HG03025 (cell line): ENCODE measurements around the gene HSPB2.
A peak's percentile ranks its signal among the peaks of the same experiment; 100 is the strongest.
"Not testable (repeated sequence)": the region's sequence is repeated elsewhere in the genome, so short reads cannot be mapped to it uniquely, and the experiment has no call there.

ENCODE experiments used
- ATAC-seq: cut with Tn5 transposase; IDR thresholded peaks from one replicate; pipeline ENCODE4 v1.9.1; 2021; ENCODE audit warnings: mild to moderate bottlenecking, moderate library complexity; ENCODE audit not compliant: unreplicated experiment, low FRiP score

HSPB2 gene

DNA sequence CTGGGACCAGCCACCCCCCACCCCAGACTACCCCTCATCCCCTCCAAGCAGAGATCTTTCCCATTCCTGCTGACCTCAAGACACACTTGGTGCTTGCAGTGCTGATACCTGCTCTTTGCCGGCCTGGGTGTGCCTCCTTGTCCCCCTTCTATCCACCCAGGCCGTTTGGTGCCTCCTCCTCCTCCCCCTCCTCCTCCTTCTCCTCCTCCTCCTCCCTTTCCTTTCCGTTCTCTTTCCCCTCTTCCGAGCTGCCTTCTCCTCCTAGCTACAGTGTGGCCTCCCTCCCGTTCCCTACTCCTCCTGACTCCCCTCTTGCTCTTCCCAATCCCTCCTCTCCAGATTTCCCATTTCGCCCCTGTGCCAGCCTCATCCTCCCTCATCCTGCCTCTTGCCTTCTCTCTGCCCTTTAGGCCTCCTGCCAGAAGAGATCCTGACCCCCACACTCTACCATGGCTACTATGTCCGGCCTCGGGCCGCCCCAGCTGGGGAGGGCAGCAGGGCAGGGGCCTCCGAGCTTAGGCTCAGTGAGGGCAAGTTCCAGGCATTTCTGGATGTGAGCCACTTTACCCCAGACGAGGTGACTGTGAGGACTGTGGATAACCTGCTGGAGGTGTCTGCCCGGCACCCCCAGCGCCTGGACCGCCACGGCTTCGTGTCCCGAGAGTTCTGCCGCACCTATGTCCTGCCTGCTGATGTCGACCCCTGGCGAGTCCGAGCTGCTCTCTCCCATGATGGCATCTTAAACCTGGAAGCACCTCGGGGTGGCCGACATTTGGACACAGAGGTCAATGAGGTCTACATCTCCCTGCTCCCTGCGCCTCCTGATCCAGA lies 712 bp downstream of the HSPB2 start:
- no peak for ATAC-seq

DNA sequence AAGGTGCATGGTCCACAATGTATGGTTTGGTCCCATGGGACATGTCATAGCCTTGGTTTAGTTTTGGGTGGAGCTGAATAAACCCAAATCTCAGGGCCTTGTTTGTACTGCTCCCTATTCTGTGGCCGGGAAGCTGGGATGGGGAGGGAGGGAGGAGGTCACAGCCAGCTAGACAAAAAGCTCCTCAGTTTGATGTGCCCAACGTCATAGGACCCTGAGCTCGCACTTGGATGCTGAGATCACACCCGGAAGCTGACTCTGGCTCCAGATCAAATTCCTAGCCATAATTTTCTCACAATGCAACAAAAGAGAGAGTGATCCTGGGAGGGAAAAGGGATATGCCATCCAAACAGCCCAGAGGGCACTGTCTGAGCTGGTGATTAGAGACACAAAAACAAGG lies 1.5 kb downstream of the HSPB2 start:
- ATAC-seq, result no peak

GRCh38 chr11:111916768-111917167 lies 4.2 kb downstream of the HSPB2 start:
- ATAC-seq, result no peak

DNA sequence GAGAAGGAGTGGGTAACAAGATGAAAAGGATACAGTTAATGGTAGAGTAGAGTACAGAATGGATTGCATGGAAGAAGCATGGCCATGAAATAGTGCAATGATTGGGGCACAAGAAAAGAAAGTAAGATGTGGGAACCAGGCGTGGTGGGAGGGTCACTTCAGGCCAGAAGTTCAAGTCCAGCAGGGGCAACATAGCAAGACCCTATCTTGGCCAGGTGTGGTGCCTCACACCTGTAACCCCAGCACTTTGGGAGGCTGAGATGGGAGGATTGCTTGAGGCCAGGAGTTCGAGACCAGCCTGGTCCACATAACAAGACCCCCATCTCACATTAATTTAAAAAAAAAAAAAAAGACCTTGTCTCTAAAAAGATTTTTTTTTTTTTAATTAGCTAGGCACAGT lies 4.8 kb downstream of the HSPB2 start:
- ATAC-seq, result no peak

- no peak for ATAC-seq
Observed at GRCh38 chr11:111917788-111918187, 5.3 kb downstream of the HSPB2 start.

GRCh38 chr11:111918390-111919256 lies 6.1 kb downstream of the HSPB2 start, which contains the start of gene C11orf52:
Gene C11orf52 (plus strand): TSS chr11:111918913. CDS start chr11:111918973, 60 bp downstream.
- ATAC-seq, result no peak

DNA sequence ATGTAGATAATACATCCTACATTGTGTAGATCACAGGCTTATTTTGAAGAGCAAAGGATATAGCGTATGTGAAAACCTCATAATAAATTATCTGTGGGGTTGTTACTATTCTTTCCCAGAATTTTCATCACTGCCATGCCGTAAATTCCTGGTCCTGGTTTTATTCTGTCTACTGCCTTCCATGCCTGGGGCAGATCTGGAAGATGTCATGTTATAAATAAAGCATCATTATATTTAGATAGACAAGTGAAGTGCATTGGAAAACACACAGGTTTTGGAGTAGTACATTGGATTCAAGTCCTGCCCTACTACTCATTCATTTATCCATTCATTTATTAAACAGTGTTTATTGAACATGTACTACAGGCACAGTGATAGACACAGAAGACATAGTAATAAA lies 8.4 kb downstream of the HSPB2 start:
- ATAC-seq, result no peak

DNA sequence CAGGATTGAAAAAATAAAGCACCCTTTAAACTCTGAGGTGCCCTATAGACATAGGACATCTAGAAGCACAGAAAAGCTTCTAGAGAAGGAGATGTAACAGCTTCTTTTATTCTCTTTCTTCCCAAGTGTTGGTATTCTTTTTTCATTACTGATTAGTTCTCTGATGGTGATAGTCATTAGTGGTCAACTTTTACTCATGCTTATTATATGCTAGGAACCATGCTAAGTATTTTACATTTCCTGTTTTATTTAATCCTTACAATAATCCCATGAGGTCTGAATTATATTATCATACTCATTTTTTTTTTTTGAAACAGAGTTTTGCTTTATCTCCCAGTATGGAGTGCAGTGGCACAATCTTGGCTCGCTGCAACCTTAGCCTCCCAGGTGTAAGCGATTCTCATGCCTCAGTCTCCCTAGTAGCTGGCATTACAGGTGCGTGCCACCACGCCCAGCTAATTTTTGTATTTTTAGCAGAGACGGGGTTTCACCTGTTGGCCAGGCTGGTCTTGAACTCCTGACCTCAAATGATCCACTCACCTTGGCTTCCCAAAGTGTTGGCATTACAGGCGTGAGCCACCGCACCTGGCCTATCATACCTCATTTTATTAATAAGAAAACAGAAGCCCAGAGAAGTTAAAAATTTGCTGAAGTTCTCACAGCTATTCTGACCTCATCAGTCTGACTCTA lies 9.2 kb downstream of the HSPB2 start:
- no peak for ATAC-seq

DNA sequence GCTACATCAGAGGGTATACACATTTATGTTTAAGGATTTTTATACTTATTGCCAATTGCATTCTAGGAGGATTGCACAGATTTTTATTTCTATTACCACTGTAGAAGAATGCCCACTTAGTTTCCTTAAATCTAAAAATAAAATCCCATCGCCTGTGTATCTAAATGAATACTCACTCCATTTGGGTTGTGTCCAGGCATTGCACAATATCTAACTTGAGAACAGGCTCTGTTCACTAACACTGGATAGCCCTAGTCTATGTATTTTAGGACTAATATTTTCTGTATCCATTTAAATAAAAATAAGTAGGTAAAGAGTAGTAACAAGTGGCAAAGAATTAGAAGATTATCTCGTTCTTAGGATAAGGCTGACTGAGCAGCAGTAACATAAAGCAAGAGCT lies 10.3 kb downstream of the HSPB2 start:
- ATAC-seq, result no peak

DNA sequence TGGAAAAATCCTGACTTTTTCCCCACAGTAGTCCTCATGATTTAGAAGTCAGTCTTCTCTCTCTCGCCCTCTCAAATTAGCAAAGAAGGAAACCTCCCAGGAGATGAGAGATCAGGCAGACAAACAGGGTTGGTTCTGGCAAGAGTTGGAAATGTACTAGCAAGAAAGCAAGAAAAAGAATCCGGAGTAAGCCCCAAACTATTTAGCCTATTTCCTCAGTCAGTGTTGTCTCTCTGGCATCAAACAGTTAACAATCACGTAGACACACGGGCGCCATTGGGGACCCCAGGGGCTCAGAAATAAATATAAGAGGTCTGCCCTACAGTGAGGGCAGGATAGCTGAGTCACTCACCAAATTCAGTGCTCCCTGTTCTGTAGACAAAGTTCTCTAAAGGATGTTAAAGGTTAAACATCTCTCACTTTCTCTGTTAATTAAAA lies 10.8 kb downstream of the HSPB2 start:
- ATAC-seq, result no peak

DNA sequence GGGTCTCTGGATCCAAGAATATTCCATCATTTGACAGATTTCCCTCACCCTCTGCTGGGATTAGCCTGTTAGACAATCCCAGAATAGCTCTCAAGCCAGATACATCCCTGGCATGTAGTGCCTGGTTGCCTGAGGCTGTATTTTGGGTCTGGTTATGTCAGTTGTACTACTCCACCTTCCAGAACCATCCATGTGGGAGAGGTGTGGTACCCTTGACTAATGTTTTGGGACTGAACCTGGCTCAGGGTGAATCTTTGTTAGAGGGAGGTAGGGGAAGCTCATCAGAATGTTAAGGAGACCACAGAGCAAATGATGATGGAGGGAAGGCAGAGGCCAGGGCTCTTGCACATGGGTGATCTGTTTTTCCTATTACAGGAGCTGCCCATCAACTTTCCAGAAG lies 11.4 kb downstream of the HSPB2 start:
- ATAC-seq, result no peak

- no peak for ATAC-seq
Observed at GRCh38 chr11:111925953-111926352, 13.4 kb downstream of the HSPB2 start.

DNA sequence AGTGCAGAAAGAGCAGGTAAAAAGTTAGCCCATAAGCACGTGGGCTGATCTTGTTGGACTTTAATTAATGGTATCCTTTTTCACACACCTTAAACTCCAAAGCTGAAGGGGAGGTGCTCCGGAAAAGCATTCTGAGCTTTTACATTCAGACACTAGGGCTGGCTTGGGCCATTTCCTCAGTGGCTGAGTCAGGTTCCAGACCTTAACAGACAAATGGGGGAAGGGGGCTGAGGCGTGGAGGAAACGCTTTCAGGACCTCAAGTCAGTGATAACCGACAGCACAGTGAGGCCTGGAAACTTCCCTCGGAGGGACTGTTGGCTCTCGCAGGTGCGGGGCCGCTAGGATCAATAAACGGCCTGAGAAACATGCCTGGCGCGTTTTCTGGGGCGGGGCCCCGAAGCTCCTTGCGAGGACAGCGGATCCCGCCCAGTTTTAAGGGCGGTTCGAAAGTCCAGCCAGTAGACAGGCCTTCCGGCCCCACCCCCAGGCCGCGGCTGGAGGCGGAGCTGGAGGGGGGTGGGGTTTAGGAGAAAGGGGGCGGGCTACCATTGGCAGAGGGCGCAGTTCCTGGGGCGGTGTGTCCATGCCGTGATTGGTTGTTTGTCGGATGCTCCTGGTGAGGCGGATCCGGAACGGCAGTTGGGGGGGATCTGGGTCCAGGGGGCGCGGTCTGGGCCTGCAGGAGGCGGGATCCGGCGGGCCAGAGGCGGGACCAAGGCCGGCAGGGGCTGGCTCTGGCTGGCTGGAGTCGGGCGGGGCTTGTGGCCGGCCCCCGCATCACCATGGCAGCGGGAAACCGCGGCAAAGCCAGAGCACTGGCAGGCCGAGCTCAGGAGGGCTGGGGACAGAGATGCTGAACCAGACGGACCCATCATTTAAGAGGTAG lies 14.2 kb downstream of the HSPB2 start:
- peak; percentile 95 for ATAC-seq

DNA sequence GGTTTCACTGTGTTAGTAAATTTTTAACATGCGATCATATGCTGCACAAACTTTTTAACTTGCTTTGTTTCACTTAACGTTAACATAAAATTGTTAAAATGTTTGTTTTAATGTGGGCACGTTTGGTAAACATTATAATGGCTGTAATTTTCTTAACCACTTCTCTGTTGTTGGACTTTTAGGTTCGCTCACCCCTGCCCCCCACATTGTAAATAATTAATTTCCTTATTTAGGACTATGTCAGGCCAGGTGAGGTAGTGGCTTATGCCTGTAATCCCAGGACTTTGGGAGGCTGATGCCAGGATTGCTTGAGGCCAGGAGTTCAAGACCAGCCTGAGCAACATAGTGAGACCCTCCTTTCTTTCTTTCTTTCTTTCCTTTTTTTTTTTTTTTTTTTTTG lies 17.9 kb downstream of the HSPB2 start:
- no peak for ATAC-seq

DNA sequence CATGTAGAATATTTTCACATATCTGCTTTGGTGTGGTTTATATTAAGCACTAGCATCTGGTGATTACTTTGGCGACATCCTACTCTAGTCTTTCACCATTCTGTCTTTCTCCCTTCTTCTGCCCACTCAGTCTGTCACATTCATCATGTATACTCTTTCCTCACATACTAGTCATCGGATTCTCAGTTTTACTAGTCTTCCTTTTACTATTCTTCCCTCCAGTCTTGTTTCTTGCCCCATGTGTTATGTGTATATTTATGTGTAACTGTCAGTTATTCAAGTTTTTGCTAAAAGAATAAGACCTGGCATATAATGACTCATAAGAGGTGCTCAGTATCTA lies 20.0 kb downstream of the HSPB2 start:
- ATAC-seq, result no peak

- not testable (repeated sequence) for ATAC-seq
Observed at GRCh38 chr11:111933176-111933575, 20.6 kb downstream of the HSPB2 start.

- no peak for ATAC-seq
Observed at GRCh38 chr11:111933872-111934271, 21.3 kb downstream of the HSPB2 start.

GRCh38 chr11:111934306-111934705 lies 21.8 kb downstream of the HSPB2 start:
- no peak for ATAC-seq

- ATAC-seq, result no peak
Observed at GRCh38 chr11:111935317-111936039, 22.9 kb downstream of the HSPB2 start.
